Uterus (tissue), 4 donors: ENCODE measurements around the gene XAF1. TPM values are rescaled to one million over a fixed set of nuclear protein-coding genes. Genes with fewer than 3 reads are reported as not detected.

Experiments used
- DNase-seq, 2 donors: peaks; one replicate each; pipeline ENCODE4 v3.0.0-alpha.2; 2019 to 2020
- H3K27ac ChIP-seq, 2 donors: fragments of 200-600 bp; sonication (generic); 1 replicate in 1 of 2; 2 replicates in 1 of 2; pipeline ENCODE4 v1.5.1; 2016 to 2018
- H3K27me3 ChIP-seq, 2 donors: fragments of 200-600 bp; sonication (generic); one replicate each; pipeline ENCODE4 v1.5.1; 2018 to 2019; ENCODE audit warnings: control low read depth in 1 of 2
- H3K36me3 ChIP-seq, 2 donors: fragments of 200-600 bp; sonication (generic); one replicate each; pipeline ENCODE4 v1.5.1; 2019; ENCODE audit warnings: control low read depth in 1 of 2
- H3K4me1 ChIP-seq, 2 donors: fragments of 200-600 bp; sonication (generic); one replicate each; pipeline ENCODE4 v1.5.1; 2018 to 2019; ENCODE audit warnings: control low read depth in 1 of 2
- H3K4me3 ChIP-seq, 2 donors: fragments of 200-600 bp; sonication (generic); 1 replicate in 1 of 2; 2 replicates in 1 of 2; pipeline ENCODE4 v1.5.1; 2018 to 2019; ENCODE audit warnings: mild to moderate bottlenecking in 1 of 2
- H3K9me3 ChIP-seq, 2 donors: fragments of 200-600 bp; sonication (generic); one replicate each; pipeline ENCODE4 v1.5.1; 2019; ENCODE audit warnings: control low read depth in 1 of 2
- CTCF ChIP-seq, 4 experiments: fragments of 200-600 bp in 2 of 4; fragments of 450-650 bp in 2 of 4; sonication (generic) in 2 of 4; IDR thresholded peaks; one replicate each; pipeline ENCODE4 v1.5.1; 2016 to 2019; ENCODE audit warnings: antibody characterized with exemption in 4 of 4, mild to moderate bottlenecking in 2 of 4, moderate library complexity in 1 of 4
- POLR2A ChIP-seq, 2 donors: fragments of 450-650 bp; IDR thresholded peaks; one replicate each; pipeline ENCODE4 v1.6.1; 2016; ENCODE audit warnings: antibody characterized with exemption in 2 of 2, mild to moderate bottlenecking in 1 of 2, moderate library complexity in 1 of 2
- intact Hi-C: fragments of 100-400 bp; cut with DNase I; formaldehyde crosslinking; loops from one replicate; pipeline ENCODE4 v1.15.1; 2023; ENCODE audit warnings: low total_unique reads
- total RNA-seq, 4 donors: library from RNA; depleted of rRNA in 3 of 4; stranded (reverse); fragments of >200 nt in 3 of 4; gene quantifications; one replicate each; pipeline versions ENCODE4 v1.1.0 to v1.2.4, GENCODE V29; 2014 to 2023
- donor health status: DM: yes; HTN: yes; CAD: no.

The XAF1 gene
- total RNA-seq, 4 donors from 2014 or later, result 16.5 to 139 (median 63.9) TPM

- no peaks in the 10 kb centered on the region for H3K27me3 ChIP-seq
- no peak for DNase-seq
- no peaks in the 10 kb centered on the region for H3K9me3 ChIP-seq
- TF ChIP-seq POLR2A (IDR thresholded peaks at IDR 0.05), result no peak
- TF ChIP-seq CTCF (IDR thresholded peaks at IDR 0.05), result no peak
- no peaks in the 10 kb centered on the region for H3K4me1 ChIP-seq
- no peaks in the 10 kb centered on the region for H3K36me3 ChIP-seq
- intact Hi-C loops, result no loop called here
- H3K4me3 ChIP-seq, result no peak overlapping the region
- no peak overlapping the region for H3K27ac ChIP-seq
These were observed 33.3 kb downstream of the XAF1 start for GRCh38 chr17:6789146-6789545.

- intact Hi-C loops, result no loop called here
- no peak for TF ChIP-seq CTCF (IDR thresholded peaks at IDR 0.05)
- TF ChIP-seq POLR2A (IDR thresholded peaks at IDR 0.05), result no peak
- no peaks in the 10 kb centered on the region for H3K27me3 ChIP-seq
These were observed 38.1 kb downstream of the XAF1 start for GRCh38 chr17:6793748-6794493.

GRCh38 chr17:6796017-6796886 lies 40.4 kb downstream of the XAF1 start:
- H3K36me3 ChIP-seq, result no peaks in the 10 kb centered on the region
- no peak for TF ChIP-seq CTCF (IDR thresholded peaks at IDR 0.05)
- TF ChIP-seq POLR2A (IDR thresholded peaks at IDR 0.05), result no peak
- no peak for DNase-seq
- H3K27me3 ChIP-seq, result no peaks in the 10 kb centered on the region
- no peaks in the 10 kb centered on the region for H3K9me3 ChIP-seq
- no peak overlapping the region for H3K27ac ChIP-seq
- no peak overlapping the region for H3K4me3 ChIP-seq
- no peaks in the 10 kb centered on the region for H3K4me1 ChIP-seq
- intact Hi-C loops, result no loop called here

More at GRCh38 chr17:6793748-6794493, 38.1 kb downstream of the XAF1 start:
- Histone ChIP-seq H3K27ac (no peak overlapping the region), H3K36me3 (no peaks in the 10 kb centered on the region), H3K9me3 (no peaks in the 10 kb centered on the region), H3K4me1 (no peaks in the 10 kb centered on the region), H3K4me3 (no peak overlapping the region)
- no peak for DNase-seq

- no peak for TF ChIP-seq CTCF (IDR thresholded peaks at IDR 0.05)
- DNase-seq, result no peak
- intact Hi-C loops, result no loop called here
- no peak overlapping the region for H3K27ac ChIP-seq
- no peaks in the 10 kb centered on the region for H3K4me1 ChIP-seq
- no peaks in the 10 kb centered on the region for H3K9me3 ChIP-seq
- no peak overlapping the region for H3K4me3 ChIP-seq
- no peaks in the 10 kb centered on the region for H3K36me3 ChIP-seq
- H3K27me3 ChIP-seq, result no peaks in the 10 kb centered on the region
These were observed 41.1 kb downstream of the XAF1 start for GRCh38 chr17:6796887-6797490.
